SK-N-SH treated with all-trans-retinoic acid at 6 μM for 48 hours (cell line): ENCODE measurements around the gene CNDP1.

Source experiments
- ATAC-seq: fragments of 200-7000 bp; cut with Tn5 transposase; 3 replicates; pipeline ENCODE4 v1.9.1; 2020; ENCODE audit warnings: mild to moderate bottlenecking, moderate library complexity
- ARNTL ChIP-seq: fragments of 450-650 bp; formaldehyde crosslinking; IDR thresholded peaks from 2 replicates; pipeline ENCODE4 v1.5.0; 2020; ENCODE audit warnings: low read depth, mild to moderate bottlenecking, moderate library complexity, borderline replicate concordance
- BACH2 ChIP-seq: fragments of 250-450 bp; sonication (Bioruptor Pico); IDR thresholded peaks from 2 replicates; pipeline ENCODE4 v1.9.0; 2021; ENCODE audit warnings: mild to moderate bottlenecking, borderline replicate concordance
- CREB5 ChIP-seq: fragments of 250-450 bp; sonication (Bioruptor Pico); IDR thresholded peaks from 2 replicates; pipeline ENCODE4 v1.5.1; 2020; ENCODE audit warnings: low read depth, mild to moderate bottlenecking, moderate library complexity
- CSDC2 ChIP-seq: fragments of 250-450 bp; sonication (Bioruptor Pico); IDR thresholded peaks from 2 replicates; pipeline ENCODE4 v1.5.0; 2020; ENCODE audit warnings: mild to moderate bottlenecking, moderate library complexity
- ESRRG ChIP-seq: fragments of 250-450 bp; sonication (Bioruptor Pico); IDR thresholded peaks from 2 replicates; pipeline ENCODE4 v1.6.1; 2021; ENCODE audit warnings: mild to moderate bottlenecking
- GLIS3 ChIP-seq: fragments of 250-450 bp; sonication (Bioruptor Pico); IDR thresholded peaks from 2 replicates; pipeline ENCODE4 v1.5.0; 2020; ENCODE audit warnings: mild to moderate bottlenecking, moderate library complexity
- OSR1 ChIP-seq: fragments of 250-450 bp; sonication (Bioruptor Pico); IDR thresholded peaks from 2 replicates; pipeline ENCODE4 v1.8.0; 2022; ENCODE audit warnings: moderate library complexity, mild to moderate bottlenecking, inconsistent platforms
- RARB ChIP-seq: fragments of 250-450 bp; sonication (Bioruptor Pico); IDR thresholded peaks from 2 replicates; pipeline ENCODE4 v1.8.0; 2021; ENCODE audit warnings: mild to moderate bottlenecking, moderate library complexity
- SNAI2 ChIP-seq: fragments of 250-450 bp; sonication (Bioruptor Pico); IDR thresholded peaks from 2 replicates; pipeline ENCODE4 v1.5.0; 2020; ENCODE audit warnings: mild to moderate bottlenecking, moderate library complexity
- TCF4 ChIP-seq: fragments of 250-450 bp; sonication (Bioruptor Pico); IDR thresholded peaks from 2 replicates; pipeline ENCODE4 v1.8.0; 2021; ENCODE audit warnings: mild to moderate bottlenecking, moderate library complexity, borderline replicate concordance
- TOX ChIP-seq: fragments of 250-450 bp; sonication (Bioruptor Pico); IDR thresholded peaks from 2 replicates; pipeline ENCODE4 v1.8.0; 2021; ENCODE audit warnings: mild to moderate bottlenecking, moderate library complexity, borderline replicate concordance
- ZFP30 ChIP-seq: fragments of 450-650 bp; formaldehyde crosslinking; IDR thresholded peaks from 2 replicates; pipeline ENCODE4 v1.5.0; 2022; ENCODE audit warnings: mild to moderate bottlenecking, moderate library complexity
- ZNF565 ChIP-seq: fragments of 450-650 bp; formaldehyde crosslinking; conservative IDR thresholded peaks from 2 replicates; pipeline ENCODE4 v1.5.0; 2020; ENCODE audit warnings: low read depth, mild to moderate bottlenecking, moderate library complexity
- ZNF70 ChIP-seq: fragments of 450-650 bp; formaldehyde crosslinking; IDR thresholded peaks from 2 replicates; pipeline ENCODE4 v1.5.0; 2020; ENCODE audit warnings: mild to moderate bottlenecking, moderate library complexity
- ZNF8 ChIP-seq: fragments of 450-650 bp; formaldehyde crosslinking; IDR thresholded peaks from 2 replicates; pipeline ENCODE4 v1.5.0; 2020; ENCODE audit warnings: mild to moderate bottlenecking, moderate library complexity
- TF ChIP-seq, protein P1 (sequence below): fragments of 250-450 bp; sonication (Bioruptor Pico); IDR thresholded peaks from 2 replicates; pipeline ENCODE4 v1.5.1; 2021; ENCODE audit warnings: mild to moderate bottlenecking, moderate library complexity
- TF ChIP-seq, protein P2 (sequence below): fragments of 250-450 bp; sonication (Bioruptor Pico); IDR thresholded peaks from 2 replicates; pipeline ENCODE4 v1.8.0; 2021; ENCODE audit warnings: low read depth, mild to moderate bottlenecking, moderate library complexity, borderline replicate concordance
- TF ChIP-seq, protein P3 (sequence below): fragments of 250-450 bp; sonication (Bioruptor Pico); IDR thresholded peaks from 2 replicates; pipeline ENCODE4 v1.5.0; 2020; ENCODE audit warnings: mild to moderate bottlenecking, moderate library complexity
- TF ChIP-seq, protein P4 (sequence below): fragments of 250-450 bp; sonication (Bioruptor Pico); IDR thresholded peaks from 2 replicates; pipeline ENCODE4 v1.8.0; 2020; ENCODE audit warnings: mild to moderate bottlenecking, moderate library complexity, borderline replicate concordance

The CNDP1 gene

GRCh38 chr18:74617486-74617885 lies 83.2 kb downstream of the CNDP1 start:
- no peak for ATAC-seq
- no peak for TF ChIP-seq ZNF565 (CRISPR knock-in tag)

GRCh38 chr18:74622072-74622471 lies 87.8 kb downstream of the CNDP1 start:
- TF ChIP-seq ZNF8 (CRISPR knock-in tag) (no peak), OSR1 (CRISPR knock-in tag) (no peak), TCF4 (no peak), TOX (CRISPR knock-in tag) (no peak), BACH2 (CRISPR knock-in tag) (no peak), RARB (CRISPR knock-in tag) (no peak), GLIS3 (no peak)
- TF ChIP-seq, protein P1, sequence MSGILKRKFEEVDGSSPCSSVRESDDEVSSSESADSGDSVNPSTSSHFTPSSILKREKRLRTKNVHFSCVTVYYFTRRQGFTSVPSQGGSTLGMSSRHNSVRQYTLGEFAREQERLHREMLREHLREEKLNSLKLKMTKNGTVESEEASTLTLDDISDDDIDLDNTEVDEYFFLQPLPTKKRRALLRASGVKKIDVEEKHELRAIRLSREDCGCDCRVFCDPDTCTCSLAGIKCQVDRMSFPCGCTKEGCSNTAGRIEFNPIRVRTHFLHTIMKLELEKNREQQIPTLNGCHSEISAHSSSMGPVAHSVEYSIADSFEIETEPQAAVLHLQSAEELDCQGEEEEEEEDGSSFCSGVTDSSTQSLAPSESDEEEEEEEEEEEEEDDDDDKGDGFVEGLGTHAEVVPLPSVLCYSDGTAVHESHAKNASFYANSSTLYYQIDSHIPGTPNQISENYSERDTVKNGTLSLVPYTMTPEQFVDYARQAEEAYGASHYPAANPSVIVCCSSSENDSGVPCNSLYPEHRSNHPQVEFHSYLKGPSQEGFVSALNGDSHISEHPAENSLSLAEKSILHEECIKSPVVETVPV, result no peak
- TF ChIP-seq, protein P2, sequence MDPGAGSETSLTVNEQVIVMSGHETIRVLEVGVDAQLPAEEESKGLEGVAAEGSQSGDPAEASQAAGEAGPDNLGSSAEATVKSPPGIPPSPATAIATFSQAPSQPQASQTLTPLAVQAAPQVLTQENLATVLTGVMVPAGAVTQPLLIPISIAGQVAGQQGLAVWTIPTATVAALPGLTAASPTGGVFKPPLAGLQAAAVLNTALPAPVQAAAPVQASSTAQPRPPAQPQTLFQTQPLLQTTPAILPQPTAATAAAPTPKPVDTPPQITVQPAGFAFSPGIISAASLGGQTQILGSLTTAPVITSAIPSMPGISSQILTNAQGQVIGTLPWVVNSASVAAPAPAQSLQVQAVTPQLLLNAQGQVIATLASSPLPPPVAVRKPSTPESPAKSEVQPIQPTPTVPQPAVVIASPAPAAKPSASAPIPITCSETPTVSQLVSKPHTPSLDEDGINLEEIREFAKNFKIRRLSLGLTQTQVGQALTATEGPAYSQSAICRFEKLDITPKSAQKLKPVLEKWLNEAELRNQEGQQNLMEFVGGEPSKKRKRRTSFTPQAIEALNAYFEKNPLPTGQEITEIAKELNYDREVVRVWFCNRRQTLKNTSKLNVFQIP (CRISPR knock-in tag), result no peak
- TF ChIP-seq, protein P3, sequence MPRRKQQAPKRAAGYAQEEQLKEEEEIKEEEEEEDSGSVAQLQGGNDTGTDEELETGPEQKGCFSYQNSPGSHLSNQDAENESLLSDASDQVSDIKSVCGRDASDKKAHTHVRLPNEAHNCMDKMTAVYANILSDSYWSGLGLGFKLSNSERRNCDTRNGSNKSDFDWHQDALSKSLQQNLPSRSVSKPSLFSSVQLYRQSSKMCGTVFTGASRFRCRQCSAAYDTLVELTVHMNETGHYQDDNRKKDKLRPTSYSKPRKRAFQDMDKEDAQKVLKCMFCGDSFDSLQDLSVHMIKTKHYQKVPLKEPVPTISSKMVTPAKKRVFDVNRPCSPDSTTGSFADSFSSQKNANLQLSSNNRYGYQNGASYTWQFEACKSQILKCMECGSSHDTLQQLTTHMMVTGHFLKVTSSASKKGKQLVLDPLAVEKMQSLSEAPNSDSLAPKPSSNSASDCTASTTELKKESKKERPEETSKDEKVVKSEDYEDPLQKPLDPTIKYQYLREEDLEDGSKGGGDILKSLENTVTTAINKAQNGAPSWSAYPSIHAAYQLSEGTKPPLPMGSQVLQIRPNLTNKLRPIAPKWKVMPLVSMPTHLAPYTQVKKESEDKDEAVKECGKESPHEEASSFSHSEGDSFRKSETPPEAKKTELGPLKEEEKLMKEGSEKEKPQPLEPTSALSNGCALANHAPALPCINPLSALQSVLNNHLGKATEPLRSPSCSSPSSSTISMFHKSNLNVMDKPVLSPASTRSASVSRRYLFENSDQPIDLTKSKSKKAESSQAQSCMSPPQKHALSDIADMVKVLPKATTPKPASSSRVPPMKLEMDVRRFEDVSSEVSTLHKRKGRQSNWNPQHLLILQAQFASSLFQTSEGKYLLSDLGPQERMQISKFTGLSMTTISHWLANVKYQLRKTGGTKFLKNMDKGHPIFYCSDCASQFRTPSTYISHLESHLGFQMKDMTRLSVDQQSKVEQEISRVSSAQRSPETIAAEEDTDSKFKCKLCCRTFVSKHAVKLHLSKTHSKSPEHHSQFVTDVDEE, result no peak
- TF ChIP-seq, protein P4, sequence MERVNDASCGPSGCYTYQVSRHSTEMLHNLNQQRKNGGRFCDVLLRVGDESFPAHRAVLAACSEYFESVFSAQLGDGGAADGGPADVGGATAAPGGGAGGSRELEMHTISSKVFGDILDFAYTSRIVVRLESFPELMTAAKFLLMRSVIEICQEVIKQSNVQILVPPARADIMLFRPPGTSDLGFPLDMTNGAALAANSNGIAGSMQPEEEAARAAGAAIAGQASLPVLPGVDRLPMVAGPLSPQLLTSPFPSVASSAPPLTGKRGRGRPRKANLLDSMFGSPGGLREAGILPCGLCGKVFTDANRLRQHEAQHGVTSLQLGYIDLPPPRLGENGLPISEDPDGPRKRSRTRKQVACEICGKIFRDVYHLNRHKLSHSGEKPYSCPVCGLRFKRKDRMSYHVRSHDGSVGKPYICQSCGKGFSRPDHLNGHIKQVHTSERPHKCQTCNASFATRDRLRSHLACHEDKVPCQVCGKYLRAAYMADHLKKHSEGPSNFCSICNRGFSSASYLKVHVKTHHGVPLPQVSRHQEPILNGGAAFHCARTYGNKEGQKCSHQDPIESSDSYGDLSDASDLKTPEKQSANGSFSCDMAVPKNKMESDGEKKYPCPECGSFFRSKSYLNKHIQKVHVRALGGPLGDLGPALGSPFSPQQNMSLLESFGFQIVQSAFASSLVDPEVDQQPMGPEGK (CRISPR knock-in tag), result no peak
- no peak for ATAC-seq

- no peak for ATAC-seq
- no peak for TF ChIP-seq TOX (CRISPR knock-in tag)
- TF ChIP-seq, protein P4 (CRISPR knock-in tag), result no peak
- no peak for TF ChIP-seq CREB5 (CRISPR knock-in tag)
- TF ChIP-seq RARB (CRISPR knock-in tag), result no peak
- TF ChIP-seq ZFP30, result no peak
- TF ChIP-seq, protein P3, result no peak
- no peak for TF ChIP-seq SNAI2 (CRISPR knock-in tag)
- no peak for TF ChIP-seq BACH2 (CRISPR knock-in tag)
- TF ChIP-seq ZNF70 (CRISPR knock-in tag), result no peak
- no peak for TF ChIP-seq CSDC2 (CRISPR knock-in tag)
- no peak for TF ChIP-seq ARNTL (CRISPR knock-in tag)
- TF ChIP-seq ESRRG (CRISPR knock-in tag), result no peak
- TF ChIP-seq TCF4, result no peak
- TF ChIP-seq GLIS3, result no peak
Measured at GRCh38 chr18:74623047-74623816, 88.9 kb downstream of the CNDP1 start.
